Right lobe of liver (tissue), 4 donors: Measurements from ENCODE around the gene MYO7A.

Experiments used
- CTCF ChIP-seq, 4 donors: fragments of 200-600 bp in 3 of 4; fragments of 450-650 bp in 1 of 4; IDR thresholded peaks; one replicate each; pipeline versions ENCODE4 v1.5.1 to v1.8.0; 2016 to 2022; ENCODE audit warnings: antibody characterized with exemption in 4 of 4, mild to moderate bottlenecking in 2 of 4
- POLR2A ChIP-seq: fragments of 450-650 bp; IDR thresholded peaks from one replicate; pipeline ENCODE4 v1.6.1; 2017; ENCODE audit warnings: antibody characterized with exemption, mild to moderate bottlenecking
- donor health status: DM: no; HTN: no; CAD: no.
- donor health status: DM: no; HTN: no; CAD: no.
- donor health status: DM: no; HTN: yes; CAD: no.

- TF ChIP-seq CTCF (IDR thresholded peaks at IDR 0.05) (no peak), POLR2A (no peak)
These were observed 17.2 kb upstream of the MYO7A start for GRCh38 chr11:77110836-77111235.
